OCI-LY1 (cell line): ENCODE measurements around the gene SH3RF1.
A peak's percentile ranks its signal among the peaks of the same experiment; 100 is the strongest.

ENCODE experiments used
- H2AFZ ChIP-seq: fragments of 200-600 bp; sonication (generic), shearing (Covaris generic); 2 replicates; pipeline ENCODE4 v1.6.0; 2014; ENCODE audit warnings: antibody characterized with exemption, mild to moderate bottlenecking, low read length
- H3F3A ChIP-seq: fragments of 200-600 bp; sonication (generic), shearing (Covaris generic); 2 replicates; pipeline ENCODE4 v1.6.0; 2014; ENCODE audit warnings: mild to moderate bottlenecking, antibody characterized with exemption, low read length, moderate library complexity; ENCODE audit not compliant: insufficient read depth
- H3K27ac ChIP-seq: fragments of 200-600 bp; sonication (generic); 2 replicates; pipeline ENCODE4 v1.5.1; 2014; ENCODE audit warnings: low read length, mixed run types, mild to moderate bottlenecking, low read depth; ENCODE audit not compliant: poor library complexity, severe bottlenecking
- H3K27me3 ChIP-seq: fragments of 200-600 bp; sonication (generic); 2 replicates; pipeline ENCODE4 v1.6.0; 2014; ENCODE audit warnings: antibody characterized with exemption, mild to moderate bottlenecking, low read length, moderate library complexity; ENCODE audit not compliant: insufficient read depth
- H3K36me3 ChIP-seq: fragments of 200-600 bp; sonication (generic); 2 replicates; pipeline ENCODE4 v1.6.1; 2014; ENCODE audit warnings: mild to moderate bottlenecking, antibody characterized with exemption, low read length, moderate library complexity, mixed read lengths; ENCODE audit not compliant: insufficient read depth
- H3K4me1 ChIP-seq: fragments of 200-600 bp; sonication (generic); 2 replicates; pipeline ENCODE4 v1.5.1; 2014; ENCODE audit warnings: mild to moderate bottlenecking, low read length, moderate library complexity; ENCODE audit not compliant: insufficient read depth, severe bottlenecking
- H3K4me2 ChIP-seq: fragments of 200-600 bp; sonication (generic), shearing (Covaris generic); 2 replicates; pipeline ENCODE4 v1.6.1; 2014; ENCODE audit warnings: low read length
- H3K4me3 ChIP-seq: fragments of 200-600 bp; sonication (generic); 2 replicates; pipeline ENCODE4 v1.5.1; 2014; ENCODE audit warnings: low read length, low read depth, mild to moderate bottlenecking, mixed read lengths; ENCODE audit not compliant: poor library complexity, severe bottlenecking
- H3K79me2 ChIP-seq: fragments of 200-600 bp; shearing (Covaris generic); 2 replicates; pipeline ENCODE4 v1.6.1; 2016; ENCODE audit warnings: mixed run types, low read length, mixed read lengths; ENCODE audit not compliant: insufficient read depth
- H3K9ac ChIP-seq: fragments of 200-600 bp; sonication (generic), shearing (Covaris generic); 2 replicates; pipeline ENCODE4 v1.6.1; 2014; ENCODE audit warnings: mild to moderate bottlenecking, low read length, mixed read lengths
- H3K9me2 ChIP-seq: fragments of 200-600 bp; sonication (generic), shearing (Covaris generic); 2 replicates; pipeline ENCODE4 v1.6.1; 2014; ENCODE audit warnings: low read depth, mild to moderate bottlenecking, low read length, mixed read lengths
- H3K9me3 ChIP-seq: fragments of 200-600 bp; shearing (Covaris generic); 2 replicates; pipeline ENCODE4 v1.6.1; 2014; ENCODE audit warnings: low read length, mixed read lengths
- H4K20me1 ChIP-seq: fragments of 200-600 bp; sonication (generic), shearing (Covaris generic); 2 replicates; pipeline ENCODE4 v1.6.0; 2016; ENCODE audit warnings: mild to moderate bottlenecking, low read length; ENCODE audit not compliant: insufficient read depth
- CTCF ChIP-seq: fragments of 200-600 bp; sonication (generic), shearing (Covaris generic); IDR thresholded peaks from 2 replicates; pipeline ENCODE4 v1.5.1; 2017; ENCODE audit warnings: mild to moderate bottlenecking, antibody characterized with exemption, low read length, moderate library complexity, mixed read lengths
- EZH2 ChIP-seq: fragments of 200-600 bp; sonication (generic), shearing (Covaris generic); IDR thresholded peaks from 2 replicates; pipeline ENCODE4 v1.8.0; 2017; ENCODE audit warnings: borderline replicate concordance, mixed run types, mild to moderate bottlenecking, antibody characterized with exemption, low read length, moderate library complexity, mixed read lengths

SH3RF1 gene

GRCh38 chr4:169274033-169274432, 3.3 kb upstream of the SH3RF1 start:
- Histone ChIP-seq H3K4me2 (no peak overlapping the region), H4K20me1 (no peaks in the 10 kb centered on the region), H3K9me2 (no peaks in the 10 kb centered on the region), H3K36me3 (no peaks in the 10 kb centered on the region), H3K79me2 (no peaks in the 10 kb centered on the region), H3K27ac (no peak overlapping the region), H3K4me3 (no peak overlapping the region), H2AFZ (no peak overlapping the region), H3K9me3 (no peaks in the 10 kb centered on the region), H3K9ac (no peak overlapping the region), H3K27me3 (0 out of 2 replicates have a peak, but pooled peaks cover 3% of the 10 kb centered on the region), H3K4me1 (peaks cover 9% of the 10 kb centered on the region), H3F3A (no peaks in the 10 kb centered on the region)
- TF ChIP-seq EZH2 (no peak), CTCF (no peak)

GRCh38 chr4:169272265-169272886, 1.6 kb upstream of the SH3RF1 start:
- Histone ChIP-seq H4K20me1 (no peaks in the 10 kb centered on the region), H3K27me3 (0 out of 2 replicates have a peak, but pooled peaks cover 5% of the 10 kb centered on the region), H3K9me2 (no peaks in the 10 kb centered on the region), H3K9me3 (no peaks in the 10 kb centered on the region), H3K79me2 (no peaks in the 10 kb centered on the region), H3K4me3 (no peak overlapping the region), H3K4me1 (peaks cover 9% of the 10 kb centered on the region), H2AFZ (no peak overlapping the region), H3K9ac (no peak overlapping the region), H3F3A (no peaks in the 10 kb centered on the region), H3K4me2 (no peak overlapping the region), H3K36me3 (no peaks in the 10 kb centered on the region), H3K27ac (no peak overlapping the region)
- TF ChIP-seq EZH2 = no peak
- no peak for TF ChIP-seq CTCF

GRCh38 chr4:169271692-169272007, 894 bp upstream of the SH3RF1 start:
- Histone ChIP-seq H3K4me1 (peaks cover 9% of the 10 kb centered on the region), H3F3A (no peaks in the 10 kb centered on the region), H3K9me2 (no peaks in the 10 kb centered on the region), H3K27ac (no peak overlapping the region), H3K9me3 (no peaks in the 10 kb centered on the region), H3K4me2 (no peak overlapping the region; the same call in 1 of the 2 replicates), H3K27me3 (0 out of 2 replicates have a peak, but pooled peaks cover 5% of the 10 kb centered on the region), H3K9ac (no peak overlapping the region), H2AFZ (no peak overlapping the region), H3K4me3 (peak overlapping the region; percentile 53), H3K79me2 (no peaks in the 10 kb centered on the region), H4K20me1 (no peaks in the 10 kb centered on the region), H3K36me3 (no peaks in the 10 kb centered on the region)
- TF ChIP-seq CTCF (no peak), EZH2 (no peak)
